ENCODE results near the gene ZMAT5. TPM values are rescaled to one million over a fixed set of nuclear protein-coding genes. Genes with fewer than 3 reads are reported as not detected.

ZMAT5 gene
- polyA plus RNA-seq, 1 donor: 18.7 TPM

- no peak for DNase-seq
These were observed 60.3 kb downstream of the ZMAT5 start for GRCh38 chr22:29706486-29706885.

GRCh38 chr22:29705651-29706050 is 61.2 kb downstream of the ZMAT5 start:
- no peak for DNase-seq

- DNase-seq: no peak
These were observed 62.1 kb downstream of the ZMAT5 start for GRCh38 chr22:29704528-29705285.

GRCh38 chr22:29703569-29704195 is 63.1 kb downstream of the ZMAT5 start:
- DNase-seq: no peak

- no peak for DNase-seq
These were observed 63.8 kb downstream of the ZMAT5 start for GRCh38 chr22:29702931-29703501.

- DNase-seq: no peak
These were observed 64.5 kb downstream of the ZMAT5 start for GRCh38 chr22:29702000-29702930.

GRCh38 chr22:29701155-29701999 is 65.4 kb downstream of the ZMAT5 start:
- no peak for DNase-seq

- no peak for DNase-seq
These were observed 66.0 kb downstream of the ZMAT5 start for GRCh38 chr22:29700900-29701154.

- no peak for DNase-seq
These were observed 66.5 kb downstream of the ZMAT5 start for GRCh38 chr22:29700206-29700899.

GRCh38 chr22:29697853-29698598 is 68.8 kb downstream of the ZMAT5 start:
- no peak for DNase-seq

GRCh38 chr22:29695129-29695926 is 71.5 kb downstream of the ZMAT5 start:
- no peak for DNase-seq

- DNase-seq: no peak
These were observed 73.1 kb downstream of the ZMAT5 start for GRCh38 chr22:29693671-29694070.

GRCh38 chr22:29693161-29693560 is 73.6 kb downstream of the ZMAT5 start:
- DNase-seq: no peak

GRCh38 chr22:29692327-29692640 is 74.5 kb downstream of the ZMAT5 start:
- no peak for DNase-seq

- no peak for DNase-seq
These were observed 75.0 kb downstream of the ZMAT5 start for GRCh38 chr22:29691636-29692326.

- no peak for DNase-seq
These were observed 76.3 kb downstream of the ZMAT5 start for GRCh38 chr22:29690476-29690875.

- peak; percentile 63 for DNase-seq
These were observed 77.0 kb downstream of the ZMAT5 start for GRCh38 chr22:29689880-29690213.

- no peak for DNase-seq
These were observed 77.5 kb downstream of the ZMAT5 start for GRCh38 chr22:29689206-29689879.

GRCh38 chr22:29684244-29684643 is 82.6 kb downstream of the ZMAT5 start:
- no peak for DNase-seq

Data from hindlimb muscle (tissue), 1 donor.